Body of pancreas (tissue), 4 donors: ENCODE results near the gene CRAT.

Experiments used
- POLR2A ChIP-seq, 3 donors: fragments of 450-650 bp; IDR thresholded peaks; one replicate each; pipeline ENCODE4 v1.6.1; 2016; ENCODE audit warnings: antibody characterized with exemption in 3 of 3, mild to moderate bottlenecking in 2 of 3
- TF ChIP-seq, protein P1 (sequence below), 7 experiments: fragments of 450-650 bp in 4 of 7; fragments of 200-600 bp in 3 of 7; sonication (generic) in 3 of 7; IDR thresholded peaks; one replicate each; pipeline ENCODE4 v1.5.1; 2016 to 2019; ENCODE audit warnings: antibody characterized with exemption in 7 of 7

GRCh38 chr9:129095908-129096307 is 14.7 kb downstream of the CRAT start:
- TF ChIP-seq, protein P1, sequence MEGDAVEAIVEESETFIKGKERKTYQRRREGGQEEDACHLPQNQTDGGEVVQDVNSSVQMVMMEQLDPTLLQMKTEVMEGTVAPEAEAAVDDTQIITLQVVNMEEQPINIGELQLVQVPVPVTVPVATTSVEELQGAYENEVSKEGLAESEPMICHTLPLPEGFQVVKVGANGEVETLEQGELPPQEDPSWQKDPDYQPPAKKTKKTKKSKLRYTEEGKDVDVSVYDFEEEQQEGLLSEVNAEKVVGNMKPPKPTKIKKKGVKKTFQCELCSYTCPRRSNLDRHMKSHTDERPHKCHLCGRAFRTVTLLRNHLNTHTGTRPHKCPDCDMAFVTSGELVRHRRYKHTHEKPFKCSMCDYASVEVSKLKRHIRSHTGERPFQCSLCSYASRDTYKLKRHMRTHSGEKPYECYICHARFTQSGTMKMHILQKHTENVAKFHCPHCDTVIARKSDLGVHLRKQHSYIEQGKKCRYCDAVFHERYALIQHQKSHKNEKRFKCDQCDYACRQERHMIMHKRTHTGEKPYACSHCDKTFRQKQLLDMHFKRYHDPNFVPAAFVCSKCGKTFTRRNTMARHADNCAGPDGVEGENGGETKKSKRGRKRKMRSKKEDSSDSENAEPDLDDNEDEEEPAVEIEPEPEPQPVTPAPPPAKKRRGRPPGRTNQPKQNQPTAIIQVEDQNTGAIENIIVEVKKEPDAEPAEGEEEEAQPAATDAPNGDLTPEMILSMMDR (IDR thresholded peaks at IDR 0.05), result no peak
- no peak for TF ChIP-seq POLR2A (IDR thresholded peaks at IDR 0.05)
